ENCODE data around the gene OGFR.

DNA sequence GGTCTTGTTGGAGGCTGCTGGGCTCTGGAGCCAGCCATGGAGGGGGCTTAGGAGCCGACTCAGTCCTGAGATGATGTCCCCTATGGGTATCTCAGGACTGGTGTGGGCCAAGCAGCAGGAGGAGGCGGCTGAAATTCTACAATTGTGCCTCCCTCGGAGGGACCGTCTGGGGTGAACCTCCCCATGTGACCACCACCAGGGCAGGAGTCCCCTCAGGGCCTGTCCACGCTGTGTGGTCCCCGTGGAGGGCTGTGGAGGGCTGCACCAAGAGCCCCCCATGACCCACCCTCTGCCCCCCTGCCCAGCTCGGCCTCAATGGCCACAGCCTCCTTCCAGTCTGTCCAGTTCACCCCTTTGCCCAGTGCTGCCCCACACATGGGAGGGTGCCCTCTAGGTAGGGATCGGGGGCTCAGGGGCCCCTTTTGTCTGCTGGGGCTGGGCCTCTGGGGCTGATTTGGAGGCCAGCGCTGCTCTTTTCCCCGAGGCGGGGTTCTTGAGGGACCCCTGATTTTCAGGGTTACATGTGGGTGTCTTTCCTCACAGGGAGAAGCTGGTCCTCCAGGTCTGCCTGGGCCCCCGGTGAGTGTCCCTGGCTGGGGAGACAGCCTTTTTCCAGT lies 13.4 kb downstream of the OGFR start:
- TF ChIP-seq, protein P1, sequence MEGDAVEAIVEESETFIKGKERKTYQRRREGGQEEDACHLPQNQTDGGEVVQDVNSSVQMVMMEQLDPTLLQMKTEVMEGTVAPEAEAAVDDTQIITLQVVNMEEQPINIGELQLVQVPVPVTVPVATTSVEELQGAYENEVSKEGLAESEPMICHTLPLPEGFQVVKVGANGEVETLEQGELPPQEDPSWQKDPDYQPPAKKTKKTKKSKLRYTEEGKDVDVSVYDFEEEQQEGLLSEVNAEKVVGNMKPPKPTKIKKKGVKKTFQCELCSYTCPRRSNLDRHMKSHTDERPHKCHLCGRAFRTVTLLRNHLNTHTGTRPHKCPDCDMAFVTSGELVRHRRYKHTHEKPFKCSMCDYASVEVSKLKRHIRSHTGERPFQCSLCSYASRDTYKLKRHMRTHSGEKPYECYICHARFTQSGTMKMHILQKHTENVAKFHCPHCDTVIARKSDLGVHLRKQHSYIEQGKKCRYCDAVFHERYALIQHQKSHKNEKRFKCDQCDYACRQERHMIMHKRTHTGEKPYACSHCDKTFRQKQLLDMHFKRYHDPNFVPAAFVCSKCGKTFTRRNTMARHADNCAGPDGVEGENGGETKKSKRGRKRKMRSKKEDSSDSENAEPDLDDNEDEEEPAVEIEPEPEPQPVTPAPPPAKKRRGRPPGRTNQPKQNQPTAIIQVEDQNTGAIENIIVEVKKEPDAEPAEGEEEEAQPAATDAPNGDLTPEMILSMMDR (conservative IDR thresholded peaks at IDR 0.05; ENCODE audit: low read depth in 2 of 2), result no peak
- TF ChIP-seq POLR2AphosphoS5 (IDR thresholded peaks at IDR 0.05; ENCODE audit: low read depth), result no peak
- TF ChIP-seq, protein P2, sequence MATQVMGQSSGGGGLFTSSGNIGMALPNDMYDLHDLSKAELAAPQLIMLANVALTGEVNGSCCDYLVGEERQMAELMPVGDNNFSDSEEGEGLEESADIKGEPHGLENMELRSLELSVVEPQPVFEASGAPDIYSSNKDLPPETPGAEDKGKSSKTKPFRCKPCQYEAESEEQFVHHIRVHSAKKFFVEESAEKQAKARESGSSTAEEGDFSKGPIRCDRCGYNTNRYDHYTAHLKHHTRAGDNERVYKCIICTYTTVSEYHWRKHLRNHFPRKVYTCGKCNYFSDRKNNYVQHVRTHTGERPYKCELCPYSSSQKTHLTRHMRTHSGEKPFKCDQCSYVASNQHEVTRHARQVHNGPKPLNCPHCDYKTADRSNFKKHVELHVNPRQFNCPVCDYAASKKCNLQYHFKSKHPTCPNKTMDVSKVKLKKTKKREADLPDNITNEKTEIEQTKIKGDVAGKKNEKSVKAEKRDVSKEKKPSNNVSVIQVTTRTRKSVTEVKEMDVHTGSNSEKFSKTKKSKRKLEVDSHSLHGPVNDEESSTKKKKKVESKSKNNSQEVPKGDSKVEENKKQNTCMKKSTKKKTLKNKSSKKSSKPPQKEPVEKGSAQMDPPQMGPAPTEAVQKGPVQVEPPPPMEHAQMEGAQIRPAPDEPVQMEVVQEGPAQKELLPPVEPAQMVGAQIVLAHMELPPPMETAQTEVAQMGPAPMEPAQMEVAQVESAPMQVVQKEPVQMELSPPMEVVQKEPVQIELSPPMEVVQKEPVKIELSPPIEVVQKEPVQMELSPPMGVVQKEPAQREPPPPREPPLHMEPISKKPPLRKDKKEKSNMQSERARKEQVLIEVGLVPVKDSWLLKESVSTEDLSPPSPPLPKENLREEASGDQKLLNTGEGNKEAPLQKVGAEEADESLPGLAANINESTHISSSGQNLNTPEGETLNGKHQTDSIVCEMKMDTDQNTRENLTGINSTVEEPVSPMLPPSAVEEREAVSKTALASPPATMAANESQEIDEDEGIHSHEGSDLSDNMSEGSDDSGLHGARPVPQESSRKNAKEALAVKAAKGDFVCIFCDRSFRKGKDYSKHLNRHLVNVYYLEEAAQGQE (IDR thresholded peaks at IDR 0.05; ENCODE audit: unreplicated experiment), result no peak
- TF ChIP-seq EZH2 (IDR thresholded peaks at IDR 0.05; ENCODE audit: low read depth, unreplicated experiment), result no peak
- no peak for TF ChIP-seq EZH2phosphoT487 (IDR thresholded peaks at IDR 0.05; ENCODE audit: unreplicated experiment)

Measured in GM23338 (cell line).